Left colon (tissue), 2 donors: ENCODE data around the gene MDM4. TPM values are rescaled to one million over a fixed set of nuclear protein-coding genes. Genes with fewer than 3 reads are reported as not detected.
A peak's percentile ranks its signal among the peaks of the same experiment; 100 is the strongest.
"Not testable (repeated sequence)": the region's sequence is repeated elsewhere in the genome, so short reads cannot be mapped to it uniquely, and the experiment has no call there.

Experiments used
- ATAC-seq: fragments of 200-7000 bp; cut with Tn5 transposase; one replicate; pipeline ENCODE4 v1.9.1; 2020; ENCODE audit warnings: mild to moderate bottlenecking, moderate library complexity
- DNase-seq, 2 donors: peaks; one replicate each; pipeline ENCODE4 v3.0.0-alpha.2; 2020
- intact Hi-C, 2 donors: fragments of 100-400 bp; cut with DNase I in 1 of 2; cut with micrococcal nuclease in 1 of 2; formaldehyde crosslinking; loops; one replicate each; pipeline versions ENCODE4 v1.11.2 to v1.14.0; 2022; cut with DNase I, micrococcal nuclease
- total RNA-seq, 2 donors: library from RNA; stranded (reverse); fragmentation: NEBNext Ultra II Directional; extraction: Animal tissue kit (Norgen Biotek cat#: 25700); gene quantifications; one replicate each; pipeline ENCODE4 v1.2.1, GENCODE V29; 2021
- donor health status: DM: no; HTN: no; CAD: no.
- donor health status: DM: yes; HTN: yes; CAD: no.

MDM4 gene
- total RNA-seq, 2 donors from 2014 or later, result 47.8 to 64.2 TPM

DNA sequence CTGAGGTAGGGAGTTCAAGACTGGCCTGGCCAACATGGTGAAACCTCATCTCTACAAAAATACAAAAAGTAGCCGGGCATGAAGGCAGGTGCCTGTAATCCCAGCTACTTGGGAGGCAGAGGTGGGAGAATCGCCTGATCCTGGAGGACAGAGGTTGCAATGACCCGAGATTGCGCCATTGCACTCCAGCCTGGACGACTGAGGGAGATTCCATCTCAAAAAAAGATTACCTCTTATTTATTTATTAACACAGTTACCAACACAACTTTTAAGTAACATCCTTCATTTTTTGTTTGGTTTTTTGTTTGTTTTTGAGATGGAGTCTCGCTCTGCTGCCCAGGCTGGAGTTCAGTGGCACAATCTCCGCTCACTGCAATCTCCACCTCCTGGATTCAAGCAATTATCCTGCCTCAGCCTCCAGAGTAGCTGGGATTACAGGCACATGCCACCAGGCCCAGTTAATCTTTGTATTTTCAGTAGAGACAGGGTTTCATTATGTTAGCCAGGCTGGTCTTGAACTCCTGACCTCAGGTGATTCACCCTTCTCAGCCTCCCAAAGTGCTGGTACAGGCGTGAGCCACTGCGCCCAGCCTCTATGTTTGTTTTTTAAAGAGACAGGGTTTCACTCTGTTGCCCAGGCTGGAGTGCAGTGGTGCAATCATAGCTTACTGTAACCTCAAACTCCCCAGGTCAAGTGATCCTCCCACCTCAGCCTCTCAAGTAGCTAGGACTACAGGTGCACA, 29.5 kb upstream of the MDM4 start:
- DNase-seq, intact Hi-C loops: not testable (repeated sequence)
- peak; percentile 20 for ATAC-seq

DNA sequence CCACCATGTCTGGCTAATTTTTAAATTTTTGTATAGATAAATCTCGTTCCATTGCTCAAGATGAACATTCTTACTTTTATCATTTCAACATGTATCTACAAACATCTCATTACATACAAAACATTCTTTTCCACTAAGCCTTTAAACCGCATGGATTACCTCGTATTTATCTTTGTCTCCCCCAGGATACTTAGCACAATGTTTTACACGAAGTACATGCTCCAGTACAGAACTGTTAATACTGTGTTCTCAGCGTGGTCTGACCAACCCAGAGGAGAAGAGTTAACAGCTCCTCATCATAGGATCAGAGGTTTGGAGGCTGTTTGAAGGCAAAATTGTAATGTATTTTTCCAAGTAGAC, 29.0 kb upstream of the MDM4 start:
- DNase-seq (no peak), ATAC-seq (no peak)
- intact Hi-C loops, result no loop called here

GRCh38 chr1:204491655-204492054, 24.6 kb upstream of the MDM4 start:
- intact Hi-C loops, result no loop called here
- DNase-seq (no peak), ATAC-seq (no peak)

- peak; percentile 76 for ATAC-seq
- intact Hi-C loops, result no loop called here
- DNase-seq, result peak; percentile 87 to 95
Observed at GRCh38 chr1:204493145-204493983, 22.8 kb upstream of the MDM4 start.

- intact Hi-C loops, result no loop called here
- DNase-seq, result peak; percentile 88 to 92
- ATAC-seq, result peak; percentile 79
Observed at GRCh38 chr1:204493984-204494280, 22.3 kb upstream of the MDM4 start.

- intact Hi-C loops, result loop anchor here in 1 of 2 donors (5.0 kb wide), 1 partner anchor 47 kb away; no protein-coding TSS in a partner anchor
- ATAC-seq (peak; percentile 75), DNase-seq (peak; percentile 84 to 85)
Observed at GRCh38 chr1:204494281-204495077, 21.7 kb upstream of the MDM4 start, which contains the start of gene PIK3C2B. Gene PIK3C2B (minus strand): TSS chr1:204494805. CDS start chr1:204469802, 25,003 bp downstream.

DNA sequence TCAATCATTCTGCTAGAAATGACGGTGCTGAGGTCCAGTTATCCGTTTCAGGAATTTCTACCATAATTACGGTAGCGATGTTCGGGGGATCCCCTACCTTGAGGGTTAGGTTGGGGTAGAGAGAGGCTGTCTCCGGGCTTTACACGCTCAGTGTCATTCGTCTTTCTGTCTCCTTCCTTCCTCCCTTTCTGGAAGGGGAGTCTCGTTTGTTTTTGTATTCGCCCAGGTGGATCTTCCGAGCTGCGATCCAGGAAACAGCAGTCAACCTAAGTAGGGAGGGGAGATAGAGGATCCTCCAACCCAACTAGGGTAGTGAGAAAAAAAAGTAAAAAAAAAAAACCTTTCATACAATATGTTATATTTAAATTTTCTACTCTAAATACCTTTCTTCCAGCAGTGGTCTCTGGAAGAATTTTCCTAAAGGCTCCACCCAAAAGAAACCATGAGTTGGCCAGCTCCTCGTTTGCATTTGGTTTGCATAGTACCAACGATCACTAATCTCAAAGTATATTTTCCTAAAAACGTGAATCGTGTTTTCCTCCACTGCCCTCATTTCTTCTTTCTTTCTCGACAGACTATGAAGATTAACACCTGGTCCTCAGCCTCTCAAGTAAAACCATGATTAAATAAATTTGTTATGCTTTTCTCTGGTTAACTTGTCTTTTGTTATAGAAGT, 21.0 kb upstream of the MDM4 start:
- intact Hi-C loops, result loop anchor here in 1 of 2 donors (5.0 kb wide), 1 partner anchor 48 kb away; no protein-coding TSS in a partner anchor
- DNase-seq (no peak), ATAC-seq (no peak)

- ATAC-seq, result no peak
- intact Hi-C loops, result loop anchor here in 1 of 2 donors (5.0 kb wide), 1 partner anchor 48 kb away; no protein-coding TSS in a partner anchor
- no peak for DNase-seq
Observed at GRCh38 chr1:204495777-204496176, 20.4 kb upstream of the MDM4 start.

GRCh38 chr1:204498981-204499380, 17.2 kb upstream of the MDM4 start:
- DNase-seq (no peak), ATAC-seq (no peak)
- intact Hi-C loops, result loop anchor here in 1 of 2 donors (5.0 kb wide), 1 partner anchor 52 kb away; no protein-coding TSS in a partner anchor

DNA sequence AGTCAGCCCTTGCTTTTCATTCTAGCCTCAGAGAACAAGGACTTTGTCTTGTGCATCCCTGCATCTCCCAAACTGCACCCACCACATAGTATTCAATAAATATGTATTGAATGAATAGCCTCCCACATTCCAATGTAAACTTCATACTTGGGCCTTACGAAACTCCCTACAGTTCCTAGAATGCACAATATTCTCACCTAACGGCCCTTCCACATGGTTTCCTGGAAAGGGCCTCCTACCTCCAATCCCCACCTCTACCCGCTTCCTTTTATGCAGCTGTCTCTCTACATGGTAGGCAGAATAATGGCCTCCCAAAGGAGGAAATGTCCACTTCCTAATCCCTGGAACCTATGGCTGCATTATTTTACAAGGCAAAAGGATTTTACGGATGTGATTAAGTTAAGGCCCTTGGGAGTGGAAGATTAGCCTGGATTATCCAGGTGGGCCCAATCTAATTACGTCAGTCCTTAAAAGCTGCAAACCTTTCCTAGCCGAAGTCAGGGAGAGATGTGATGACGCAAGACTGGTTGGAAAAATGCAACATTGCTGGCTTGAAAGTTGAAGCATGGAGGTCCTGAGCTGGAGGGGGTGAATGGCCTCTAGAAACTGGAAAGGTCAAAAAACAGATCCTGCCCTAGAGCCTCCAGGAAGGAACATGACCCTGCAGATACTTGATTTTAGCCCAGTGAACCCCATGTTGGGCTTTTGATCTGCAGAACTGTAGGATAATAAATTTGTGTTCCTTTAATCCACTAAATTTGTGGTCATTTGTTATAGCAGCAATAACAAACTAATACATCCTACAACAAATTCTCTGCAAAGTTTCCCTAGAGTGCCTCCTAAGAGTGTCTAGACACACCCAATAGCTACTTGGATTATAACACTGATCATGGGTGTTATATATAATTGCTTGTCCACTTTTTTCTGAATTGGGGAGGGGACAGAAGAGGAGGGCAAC, 16.4 kb upstream of the MDM4 start:
- ATAC-seq (no peak), DNase-seq (no peak)
- intact Hi-C loops, result loop anchor here (5.0 kb wide), 1 partner anchor 52 kb away; no protein-coding TSS in a partner anchor

DNA sequence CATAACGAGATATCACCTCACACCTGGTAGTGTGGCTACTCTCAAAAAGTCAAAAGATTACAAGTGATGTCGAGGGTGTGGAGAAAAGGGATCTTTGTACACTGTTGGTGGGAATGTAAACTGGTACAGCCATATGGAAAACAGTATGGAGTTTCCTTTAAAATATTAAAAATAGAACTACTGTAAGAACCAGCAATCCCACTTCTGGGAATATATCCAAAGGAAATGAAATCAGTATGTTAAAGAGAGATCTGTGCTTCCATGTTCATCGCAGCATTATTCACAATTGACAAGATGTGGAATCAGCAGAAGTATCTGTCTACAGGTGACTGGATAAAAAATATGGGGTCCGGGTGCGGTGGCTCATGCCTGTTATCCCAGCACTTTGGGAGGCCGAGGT, 14.0 kb upstream of the MDM4 start:
- no peak for ATAC-seq
- intact Hi-C loops, result loop anchor here in 1 of 2 donors (5.0 kb wide), 1 partner anchor 55 kb away; no protein-coding TSS in a partner anchor
- DNase-seq, result no peak

DNA sequence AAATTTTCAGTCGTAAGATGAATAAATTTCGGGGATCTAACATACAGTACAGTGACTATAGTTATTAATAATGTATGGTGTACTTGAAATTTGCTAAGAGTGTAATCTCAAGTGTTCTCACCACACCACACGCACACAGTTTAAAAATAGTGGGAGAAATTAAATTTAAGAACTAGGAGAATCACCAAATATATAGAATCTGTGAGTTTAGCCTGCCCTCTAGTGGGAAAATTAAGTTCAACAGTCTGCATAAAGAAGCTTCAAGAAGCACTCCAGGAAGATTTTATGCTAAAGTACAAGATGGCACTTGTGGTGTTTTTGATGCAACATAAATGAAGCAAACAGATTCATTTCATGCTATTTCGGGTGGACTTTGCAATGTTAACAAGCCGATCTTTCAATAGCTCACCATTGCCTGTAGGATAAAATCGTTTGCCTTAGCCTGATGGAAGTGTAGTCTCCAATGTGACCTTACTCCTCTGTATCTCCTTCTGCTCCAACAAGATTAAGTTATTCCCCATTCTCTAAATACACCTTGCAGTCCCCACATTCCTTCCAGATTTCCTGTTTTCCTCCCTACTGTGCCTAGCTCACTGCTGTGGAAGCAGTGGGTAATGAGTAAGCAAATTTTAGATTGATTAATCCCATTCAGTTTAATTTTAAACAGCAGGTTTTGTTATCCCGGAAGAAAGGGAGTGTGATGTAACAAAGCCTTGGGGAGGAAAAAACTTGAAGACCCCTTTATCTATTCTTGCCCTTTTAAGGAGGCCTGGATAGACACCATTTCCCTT, 12.9 kb upstream of the MDM4 start:
- peak; percentile 22 for ATAC-seq
- no peak for DNase-seq
- intact Hi-C loops, result loop anchor here in 1 of 2 donors (5.0 kb wide), 1 partner anchor 56 kb away; no protein-coding TSS in a partner anchor

DNA sequence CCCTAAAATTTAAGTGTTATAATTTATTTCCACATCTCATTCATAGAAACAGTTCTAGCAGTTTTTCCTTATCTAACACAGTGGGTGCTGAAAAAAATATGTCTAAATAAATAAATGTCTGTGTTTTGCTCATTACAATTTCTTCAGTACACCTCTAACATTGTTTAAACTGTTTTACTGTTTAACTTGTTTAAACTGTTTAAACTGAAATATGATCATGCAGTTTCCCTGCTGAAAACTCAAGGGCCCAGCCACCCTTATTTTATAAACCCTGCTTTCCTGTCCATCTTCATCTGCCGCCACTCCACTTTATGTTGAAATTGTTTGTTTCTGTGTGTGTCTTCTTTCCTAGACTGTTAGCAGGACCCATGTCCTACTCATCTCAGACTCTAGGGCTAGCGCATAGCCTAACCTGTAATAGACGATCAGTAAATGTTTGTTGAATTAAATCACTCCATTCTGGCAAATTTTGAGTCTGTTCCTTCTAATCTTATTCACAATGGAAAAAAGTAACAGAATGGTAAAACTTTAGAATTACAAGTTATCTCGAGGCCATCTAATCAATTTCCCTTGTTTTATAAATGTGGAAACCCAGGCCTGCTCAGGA, 12.2 kb upstream of the MDM4 start:
- intact Hi-C loops, result loop anchor here in 1 of 2 donors (5.0 kb wide), 1 partner anchor 57 kb away; no protein-coding TSS in a partner anchor
- ATAC-seq, result no peak
- DNase-seq, result no peak

DNA sequence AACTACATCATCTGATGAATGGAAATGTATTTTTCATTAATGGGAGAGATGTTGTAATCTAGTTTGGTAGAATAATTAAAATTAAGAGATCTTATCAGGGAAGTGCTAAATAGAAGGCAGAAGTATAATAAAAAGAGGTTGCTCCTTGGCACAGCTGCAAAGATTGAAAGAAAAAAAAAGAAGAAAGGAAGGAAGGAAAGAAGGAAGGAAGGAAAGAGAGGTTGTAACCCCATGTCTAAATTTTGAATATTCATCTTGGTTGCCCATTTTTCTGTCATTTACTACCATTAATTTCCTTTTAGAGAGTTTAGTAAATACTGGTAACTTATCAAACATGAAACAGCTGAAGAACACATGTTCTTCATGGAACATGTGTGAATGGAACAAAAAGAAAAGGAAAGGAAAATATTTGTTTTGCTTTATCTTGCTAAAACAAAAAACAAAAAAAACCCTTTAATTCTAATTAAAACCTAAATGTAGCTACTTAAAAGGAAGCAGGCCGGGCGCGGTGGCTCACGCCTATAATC, 10.5 kb upstream of the MDM4 start:
- intact Hi-C loops, result no loop called here
- ATAC-seq, result no peak

GRCh38 chr1:204506201-204506968, 9.8 kb upstream of the MDM4 start:
- DNase-seq (peak; percentile 62 to 76), ATAC-seq (peak; percentile 72)
- intact Hi-C loops, result no loop called here

More for the DNA sequence above, 10.5 kb upstream of the MDM4 start:
- DNase-seq, result no peak
